ENCODE data around the gene ITGAL. TPM values are rescaled to one million over a fixed set of nuclear protein-coding genes. Genes with fewer than 3 reads are reported as not detected.

The ITGAL gene
- total RNA-seq, 2 donors from 2014 or later: 2.0 to 2.6 TPM

DNA sequence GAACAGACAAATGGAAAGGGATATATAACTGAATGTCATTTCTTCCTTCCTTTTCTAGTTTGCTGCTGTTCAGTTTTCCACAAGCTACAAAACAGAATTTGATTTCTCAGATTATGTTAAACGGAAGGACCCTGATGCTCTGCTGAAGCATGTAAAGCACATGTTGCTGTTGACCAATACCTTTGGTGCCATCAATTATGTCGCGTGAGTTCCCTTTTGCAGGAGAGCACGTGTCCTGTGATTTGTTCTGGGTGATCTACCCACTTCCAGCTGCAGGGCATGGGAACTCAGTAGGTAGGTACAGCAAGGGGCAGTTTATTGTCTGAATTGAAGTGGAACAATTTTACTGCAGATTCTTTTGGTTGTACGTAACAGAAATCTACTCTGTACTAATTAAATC, 8.8 kb downstream of the ITGAL start:
- H3K27ac ChIP-seq: no peak overlapping the region
- no peaks in the 10 kb centered on the region for H3K9me3 ChIP-seq
- no peaks in the 10 kb centered on the region for H3K36me3 ChIP-seq
- no peaks in the 10 kb centered on the region for H3K4me1 ChIP-seq
- no peak overlapping the region for H3K4me3 ChIP-seq
- DNase-seq (ENCODE audit: low spot score): no peak
- TF ChIP-seq, protein P1, sequence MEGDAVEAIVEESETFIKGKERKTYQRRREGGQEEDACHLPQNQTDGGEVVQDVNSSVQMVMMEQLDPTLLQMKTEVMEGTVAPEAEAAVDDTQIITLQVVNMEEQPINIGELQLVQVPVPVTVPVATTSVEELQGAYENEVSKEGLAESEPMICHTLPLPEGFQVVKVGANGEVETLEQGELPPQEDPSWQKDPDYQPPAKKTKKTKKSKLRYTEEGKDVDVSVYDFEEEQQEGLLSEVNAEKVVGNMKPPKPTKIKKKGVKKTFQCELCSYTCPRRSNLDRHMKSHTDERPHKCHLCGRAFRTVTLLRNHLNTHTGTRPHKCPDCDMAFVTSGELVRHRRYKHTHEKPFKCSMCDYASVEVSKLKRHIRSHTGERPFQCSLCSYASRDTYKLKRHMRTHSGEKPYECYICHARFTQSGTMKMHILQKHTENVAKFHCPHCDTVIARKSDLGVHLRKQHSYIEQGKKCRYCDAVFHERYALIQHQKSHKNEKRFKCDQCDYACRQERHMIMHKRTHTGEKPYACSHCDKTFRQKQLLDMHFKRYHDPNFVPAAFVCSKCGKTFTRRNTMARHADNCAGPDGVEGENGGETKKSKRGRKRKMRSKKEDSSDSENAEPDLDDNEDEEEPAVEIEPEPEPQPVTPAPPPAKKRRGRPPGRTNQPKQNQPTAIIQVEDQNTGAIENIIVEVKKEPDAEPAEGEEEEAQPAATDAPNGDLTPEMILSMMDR (IDR thresholded peaks at IDR 0.05): no peak
- H3K27me3 ChIP-seq: no peaks in the 10 kb centered on the region

DNA sequence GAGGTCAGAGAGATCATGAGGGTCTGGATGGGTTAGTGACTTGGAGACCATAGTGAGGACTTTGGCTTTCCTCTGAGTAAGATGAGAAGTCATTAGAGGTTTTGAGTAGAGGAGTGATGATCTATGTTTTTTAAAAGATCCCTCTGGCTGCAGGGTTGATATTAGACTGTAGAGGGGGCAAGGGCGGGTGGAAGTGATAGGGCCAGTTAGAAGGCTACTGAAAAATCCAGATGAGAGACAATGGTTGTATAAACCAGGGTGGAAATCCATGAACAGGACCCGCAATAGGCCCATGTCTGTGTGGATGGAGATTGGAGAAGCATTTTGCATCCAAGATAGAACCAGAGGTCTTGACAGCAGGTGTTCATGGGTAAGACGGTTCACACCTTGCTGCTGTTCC, 9.8 kb downstream of the ITGAL start:
- Histone ChIP-seq H3K4me1 (no peaks in the 10 kb centered on the region), H3K27me3 (no peaks in the 10 kb centered on the region), H3K27ac (no peak overlapping the region), H3K4me3 (no peak overlapping the region), H3K9me3 (no peaks in the 10 kb centered on the region), H3K36me3 (no peaks in the 10 kb centered on the region)
- no peak for DNase-seq (ENCODE audit: low spot score)
- TF ChIP-seq, protein P1 (IDR thresholded peaks at IDR 0.05): no peak

DNA sequence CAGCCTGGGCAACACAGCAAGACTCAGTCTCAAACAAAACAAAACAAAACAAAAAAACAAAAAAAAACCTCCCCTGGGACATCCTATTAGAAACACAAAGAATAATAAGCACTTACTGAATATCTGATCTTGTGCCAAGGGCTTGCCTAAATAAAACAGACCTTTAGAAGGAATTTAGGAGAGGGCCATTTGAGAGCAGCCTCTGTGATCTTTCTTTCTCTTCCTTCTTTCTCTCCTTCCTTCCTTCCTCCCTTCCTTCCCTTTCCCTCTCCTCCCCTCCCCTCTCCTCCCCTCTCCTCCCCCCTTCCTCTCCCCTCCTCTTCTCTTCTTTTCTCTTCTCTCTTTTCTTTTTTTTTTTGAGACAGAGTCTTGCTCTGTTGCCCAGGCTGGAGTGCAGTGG, 12.3 kb downstream of the ITGAL start:
- H3K36me3 ChIP-seq: no peaks in the 10 kb centered on the region
- TF ChIP-seq, protein P1 (IDR thresholded peaks at IDR 0.05): no peak

DNA sequence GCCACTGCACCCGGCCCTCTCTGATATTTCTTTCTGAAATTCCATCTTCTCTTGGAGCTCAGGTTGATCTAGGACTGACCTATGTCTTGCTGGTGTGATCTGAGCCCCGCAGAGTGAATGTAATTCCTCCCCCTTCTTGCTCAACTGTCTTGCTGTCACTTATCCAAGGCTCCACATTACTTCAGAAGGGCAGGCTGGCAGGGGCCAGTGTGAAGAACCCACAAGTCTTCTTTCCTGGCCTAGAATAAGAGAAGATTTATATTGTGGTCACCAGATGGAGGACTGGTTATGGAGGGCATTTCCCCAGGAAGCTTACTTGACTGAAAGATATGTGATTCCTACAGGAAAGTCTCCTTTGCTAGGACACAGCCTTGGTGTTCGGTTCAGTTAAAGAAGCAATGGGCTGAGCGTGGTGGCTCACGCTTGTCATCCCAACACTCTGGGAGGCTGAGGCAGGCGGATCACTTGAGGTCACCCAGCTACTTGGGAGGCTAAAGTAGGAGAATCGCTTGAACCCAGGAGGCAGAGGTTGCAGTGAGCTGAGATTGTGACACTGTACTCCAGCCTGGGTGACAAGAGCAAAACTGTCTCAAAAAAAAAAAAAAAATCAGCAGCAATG, 13.4 kb downstream of the ITGAL start:
- H3K9me3 ChIP-seq: no peaks in the 10 kb centered on the region

More for the DNA sequence above, 12.3 kb downstream of the ITGAL start:
- Histone ChIP-seq H3K4me1 (no peaks in the 10 kb centered on the region), H3K9me3 (no peaks in the 10 kb centered on the region), H3K4me3 (no peak overlapping the region), H3K27ac (no peak overlapping the region), H3K27me3 (no peaks in the 10 kb centered on the region)
- no peak for DNase-seq (ENCODE audit: low spot score)

DNA sequence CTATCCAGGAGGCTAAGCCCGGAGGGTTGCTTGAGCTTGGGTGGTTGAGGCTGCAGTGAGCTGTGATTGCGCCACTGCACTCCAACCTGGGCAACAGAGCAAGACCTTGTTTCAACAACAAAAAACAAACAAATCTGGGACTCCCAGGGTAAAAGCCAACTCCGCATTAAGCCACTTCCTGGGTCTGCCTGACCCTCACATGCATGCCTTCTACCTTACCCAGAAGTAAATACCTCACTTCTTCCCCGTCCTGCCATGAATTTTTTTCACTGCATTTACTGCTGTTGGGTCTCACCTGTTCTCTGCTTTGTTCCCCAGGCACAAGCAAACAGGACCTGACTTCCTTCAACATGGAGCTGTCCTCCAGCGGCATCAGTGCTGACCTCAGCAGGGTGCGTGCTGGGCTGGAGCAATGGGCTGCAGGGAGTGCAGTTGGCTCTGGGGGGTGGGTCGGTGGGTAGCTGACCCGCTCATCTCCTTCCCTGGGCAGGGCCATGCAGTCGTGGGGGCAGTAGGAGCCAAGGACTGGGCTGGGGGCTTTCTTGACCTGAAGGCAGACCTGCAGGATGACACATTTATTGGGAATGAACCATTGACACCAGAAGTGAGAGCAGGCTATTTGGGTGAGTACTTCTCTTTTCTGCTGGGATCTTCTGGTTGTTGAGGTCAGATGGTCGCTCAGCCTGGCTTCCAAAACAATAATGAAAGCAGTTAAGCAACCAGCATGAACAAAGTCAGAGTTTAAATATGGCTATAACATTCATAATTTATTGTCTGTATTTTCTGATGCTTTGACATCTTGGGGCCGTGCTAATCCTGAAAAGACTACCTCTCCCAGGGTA, 16.4 kb downstream of the ITGAL start:
- Histone ChIP-seq H3K36me3 (no peaks in the 10 kb centered on the region), H3K4me1 (no peaks in the 10 kb centered on the region), H3K27me3 (no peaks in the 10 kb centered on the region), H3K27ac (no peak overlapping the region), H3K4me3 (no peak overlapping the region), H3K9me3 (no peaks in the 10 kb centered on the region)
- no peak for DNase-seq (ENCODE audit: low spot score)
- TF ChIP-seq, protein P1 (IDR thresholded peaks at IDR 0.05): no peak

More for the DNA sequence above, 13.4 kb downstream of the ITGAL start:
- TF ChIP-seq, protein P1 (IDR thresholded peaks at IDR 0.05): no peak
- DNase-seq (ENCODE audit: low spot score): no peak
- Histone ChIP-seq H3K27me3 (no peaks in the 10 kb centered on the region), H3K4me1 (no peaks in the 10 kb centered on the region), H3K36me3 (no peaks in the 10 kb centered on the region), H3K4me3 (no peak overlapping the region), H3K27ac (no peak overlapping the region)
